ENCODE data around the gene CAMKK2. TPM values are rescaled to one million over a fixed set of nuclear protein-coding genes. Genes with fewer than 3 reads are reported as not detected.

CAMKK2 gene
- total and polyA plus RNA-seq, 9 of the 15 experiments (the other 6 are each of a cell fraction or from before 2014, with no cell fraction given) = 4.3 to 32.0 (median 18.2) TPM

GRCh38 chr12:121209624-121210572 is 86.6 kb downstream of the CAMKK2 start, which contains the start of gene P2RX4 (continued):
- TF ChIP-seq ATF6 (CRISPR knock-in tag; IDR thresholded peaks at IDR 0.05) (no peak), PTBP1 (IDR thresholded peaks at IDR 0.05; ENCODE audit: low read depth, low read length) (no peak), RAD21 (CRISPR knock-in tag; conservative IDR thresholded peaks at IDR 0.05 in 1 of 2, IDR thresholded peaks at IDR 0.05 in 1 of 2) (peak; percentile 75 to 77), PTTG1 (tag; IDR thresholded peaks at IDR 0.05; ENCODE audit: low read depth) (no peak), TEAD4 (IDR thresholded peaks at IDR 0.05; ENCODE audit: low read length) (no peak), TEAD4 (CRISPR knock-in tag; IDR thresholded peaks at IDR 0.05; ENCODE audit: borderline replicate concordance) (peak; percentile 61; the same call in 1 of the 2 replicates), DPF2 (IDR thresholded peaks at IDR 0.05) (0 out of 2 replicates have a peak, but pooled peaks have one; percentile 34), HNRNPH1 (optimal IDR thresholded peaks at IDR 0.05; ENCODE audit: low read depth, low read length) (peak; percentile 42), RBM14 (IDR thresholded peaks at IDR 0.05; ENCODE audit: borderline replicate concordance, insufficient read depth, low read depth, low read length) (0 out of 2 replicates have a peak, but pooled peaks have one; percentile 43), ZNF707 (CRISPR knock-in tag; conservative IDR thresholded peaks at IDR 0.05) (no peak), NR3C1 (CRISPR knock-in tag; IDR thresholded peaks at IDR 0.05) (0 out of 2 replicates have a peak, but pooled peaks have one; percentile 37), SMARCA4 (IDR thresholded peaks at IDR 0.05) (0 out of 2 replicates have a peak, but pooled peaks have one; percentile 24), PYGO2 (tag; IDR thresholded peaks at IDR 0.05) (no peak), ZNF384 (IDR thresholded peaks at IDR 0.05; ENCODE audit: low read depth, low read length) (peak; percentile 89), THAP7 (CRISPR knock-in tag; IDR thresholded peaks at IDR 0.05) (peak; percentile 87), ZMIZ1 (IDR thresholded peaks at IDR 0.05; ENCODE audit: low read depth in 2 of 2, low read length in 2 of 2) (peak in 1 of 2 experiments; percentile 11; a peak in 1 of 4 replicates), ZBTB43 (CRISPR knock-in tag; IDR thresholded peaks at IDR 0.05) (peak; percentile 79; the same call in 1 of the 2 replicates)

All from K562 (cell line).